Measurements from ENCODE around the gene SPINK8. TPM values are rescaled to one million over a fixed set of nuclear protein-coding genes. Genes with fewer than 3 reads are reported as not detected.
"Not testable (repeated sequence)": the region's sequence is repeated elsewhere in the genome, so short reads cannot be mapped to it uniquely, and the experiment has no call there.

Gene SPINK8
- polyA plus RNA-seq, 3 donors: not detected

- Histone ChIP-seq H3K9me3 (replicated peaks in 1 of 2; ENCODE audit: control insufficient read depth in 1 of 2, insufficient read depth in 1 of 2, low read length in 2 of 2) (peaks cover 0 to 5% of the 10 kb centered on the region in 2 donors), H3K9ac (ENCODE audit: insufficient read depth, low read length, poor library complexity, severe bottlenecking) (no peak overlapping the region), H3K4me2 (replicated peaks; ENCODE audit: extremely low read depth, low read length, poor library complexity, severe bottlenecking) (no peak overlapping the region), H3K4me1 (ENCODE audit: control insufficient read depth in 1 of 2, insufficient read depth in 2 of 2, low read length in 2 of 2) (no peaks in the 10 kb centered on the region), H4K20me1 (ENCODE audit: insufficient read depth, low read length) (no peaks in the 10 kb centered on the region), H3K79me2 (ENCODE audit: insufficient read depth, low read length) (no peaks in the 10 kb centered on the region), H3K27ac (ENCODE audit: low read depth in 1 of 2, low read length in 2 of 2) (no peak overlapping the region), H3K27me3 (ENCODE audit: control insufficient read depth in 2 of 2, insufficient read depth in 2 of 2, low read length in 2 of 2) (no peaks in the 10 kb centered on the region), H2AFZ (ENCODE audit: insufficient read depth, low read depth, low read length, poor library complexity, severe bottlenecking) (no peak overlapping the region), H3K4me3 (replicated peaks in 1 of 3; ENCODE audit: low read depth in 2 of 3, low read length in 3 of 3) (no peak overlapping the region), H3K36me3 (replicated peaks in 1 of 2; ENCODE audit: control insufficient read depth in 1 of 2, insufficient read depth in 2 of 2, low read length in 2 of 2) (peaks cover 27 to 36% of the 10 kb centered on the region in 2 donors)
- H3K27me3 Mint-ChIP-seq (ENCODE audit: low read depth in 3 of 3): peaks cover 0 to 4% (median 1%) of the 10 kb centered on the region in 3 donors
- no peak overlapping the region for H3K4me3 Mint-ChIP-seq
- H3K4me1 Mint-ChIP-seq: peaks cover 11% of the 10 kb centered on the region
- no peak for TF ChIP-seq CTCF (IDR thresholded peaks at IDR 0.05)
- H3K27ac Mint-ChIP-seq: no peak overlapping the region
- H3K9me3 Mint-ChIP-seq: peaks cover 4 to 10% (median 7%) of the 10 kb centered on the region in 7 donors
- intact Hi-C loops (cut with micrococcal nuclease): loop anchor here (2.0 to 10.0 kb wide), 3 partner anchors 165 to 413 kb away; partner anchors contain the start of gene NCKIPSD (in 2 of the 2)
- 94% methylated on average over 35 of the region's 38 CpGs for WGBS (ENCODE audit: insufficient coverage)
- DNase-seq: no peak
- H3K36me3 Mint-ChIP-seq: peaks cover 36 to 38% of the 10 kb centered on the region in 2 donors
Observed at GRCh38 chr3:48271763-48272498, 61.5 kb downstream of the SPINK8 start.

DNA sequence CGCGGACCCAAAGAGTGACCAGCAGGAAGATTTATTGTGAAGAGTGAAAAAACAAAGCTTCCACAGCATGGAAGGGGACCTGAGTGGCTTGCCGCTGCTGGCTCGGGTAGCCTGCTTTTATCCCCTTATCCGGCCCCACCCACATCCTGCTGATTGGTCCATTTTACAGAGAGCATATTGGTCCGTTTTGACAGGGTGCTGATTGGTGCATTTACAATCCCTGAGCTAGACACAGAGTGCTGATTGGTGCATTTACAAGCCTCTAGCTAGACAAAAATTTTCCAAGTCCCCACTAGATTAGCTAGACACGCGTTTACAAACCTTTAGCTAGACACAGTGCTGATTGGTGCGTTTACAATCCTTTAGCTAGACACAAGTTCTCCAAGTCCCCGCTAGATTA lies 62.2 kb downstream of the SPINK8 start:
- Mint-ChIP-seq H3K9me3 (peaks cover 4 to 10% (median 7%) of the 10 kb centered on the region in 7 donors), H3K4me1 (peaks cover 11% of the 10 kb centered on the region), H3K36me3 (peaks cover 43 to 45% of the 10 kb centered on the region in 2 donors)
- intact Hi-C loops (cut with micrococcal nuclease): loop anchor here (10.0 kb wide), 2 partner anchors 274 to 414 kb away; partner anchors contain the start of gene NCKIPSD (in 2 of the 2)
- not testable (repeated sequence) for H3K27me3 Mint-ChIP-seq (ENCODE audit: low read depth in 3 of 3); H2AFZ ChIP-seq (ENCODE audit: insufficient read depth, low read depth, low read length, poor library complexity, severe bottlenecking); H3K9me3 ChIP-seq (replicated peaks in 1 of 2; ENCODE audit: control insufficient read depth in 1 of 2, insufficient read depth in 1 of 2, low read length in 2 of 2); H3K9ac ChIP-seq (ENCODE audit: insufficient read depth, low read length, poor library complexity, severe bottlenecking); H3K27ac Mint-ChIP-seq; H3K27me3 ChIP-seq (ENCODE audit: control insufficient read depth in 2 of 2, insufficient read depth in 2 of 2, low read length in 2 of 2); H3K79me2 ChIP-seq (ENCODE audit: insufficient read depth, low read length); H3K4me2 ChIP-seq (replicated peaks; ENCODE audit: extremely low read depth, low read length, poor library complexity, severe bottlenecking); H3K27ac ChIP-seq (ENCODE audit: low read depth in 1 of 2, low read length in 2 of 2); H3K4me3 ChIP-seq (replicated peaks in 1 of 3; ENCODE audit: low read depth in 2 of 3, low read length in 3 of 3); H3K4me1 ChIP-seq (ENCODE audit: control insufficient read depth in 1 of 2, insufficient read depth in 2 of 2, low read length in 2 of 2); H3K4me3 Mint-ChIP-seq; DNase-seq; H4K20me1 ChIP-seq (ENCODE audit: insufficient read depth, low read length)
- H3K36me3 ChIP-seq (replicated peaks in 1 of 2; ENCODE audit: control insufficient read depth in 1 of 2, insufficient read depth in 2 of 2, low read length in 2 of 2): peaks cover 34 to 43% of the 10 kb centered on the region in 2 donors
- 90% methylated on average over 8 of the region's 10 CpGs for WGBS (ENCODE audit: insufficient coverage)
